Measurements from ENCODE around the gene DNAJC13.

GRCh38 chr3:132522353-132522752, 105.1 kb downstream of the DNAJC13 start:
- TF ChIP-seq, protein P1, sequence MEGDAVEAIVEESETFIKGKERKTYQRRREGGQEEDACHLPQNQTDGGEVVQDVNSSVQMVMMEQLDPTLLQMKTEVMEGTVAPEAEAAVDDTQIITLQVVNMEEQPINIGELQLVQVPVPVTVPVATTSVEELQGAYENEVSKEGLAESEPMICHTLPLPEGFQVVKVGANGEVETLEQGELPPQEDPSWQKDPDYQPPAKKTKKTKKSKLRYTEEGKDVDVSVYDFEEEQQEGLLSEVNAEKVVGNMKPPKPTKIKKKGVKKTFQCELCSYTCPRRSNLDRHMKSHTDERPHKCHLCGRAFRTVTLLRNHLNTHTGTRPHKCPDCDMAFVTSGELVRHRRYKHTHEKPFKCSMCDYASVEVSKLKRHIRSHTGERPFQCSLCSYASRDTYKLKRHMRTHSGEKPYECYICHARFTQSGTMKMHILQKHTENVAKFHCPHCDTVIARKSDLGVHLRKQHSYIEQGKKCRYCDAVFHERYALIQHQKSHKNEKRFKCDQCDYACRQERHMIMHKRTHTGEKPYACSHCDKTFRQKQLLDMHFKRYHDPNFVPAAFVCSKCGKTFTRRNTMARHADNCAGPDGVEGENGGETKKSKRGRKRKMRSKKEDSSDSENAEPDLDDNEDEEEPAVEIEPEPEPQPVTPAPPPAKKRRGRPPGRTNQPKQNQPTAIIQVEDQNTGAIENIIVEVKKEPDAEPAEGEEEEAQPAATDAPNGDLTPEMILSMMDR (IDR thresholded peaks at IDR 0.05; ENCODE audit: borderline replicate concordance, extremely low read depth, low read length, poor library complexity, severe bottlenecking) = no peak
- TF ChIP-seq EZH2 (IDR thresholded peaks at IDR 0.05; ENCODE audit: borderline replicate concordance, low read depth, low read length, severe bottlenecking) = no peak
